ENCODE data around the gene N4BP2L1.
"Not testable (repeated sequence)": the region's sequence is repeated elsewhere in the genome, so short reads cannot be mapped to it uniquely, and the experiment has no call there.

Gene N4BP2L1

DNA sequence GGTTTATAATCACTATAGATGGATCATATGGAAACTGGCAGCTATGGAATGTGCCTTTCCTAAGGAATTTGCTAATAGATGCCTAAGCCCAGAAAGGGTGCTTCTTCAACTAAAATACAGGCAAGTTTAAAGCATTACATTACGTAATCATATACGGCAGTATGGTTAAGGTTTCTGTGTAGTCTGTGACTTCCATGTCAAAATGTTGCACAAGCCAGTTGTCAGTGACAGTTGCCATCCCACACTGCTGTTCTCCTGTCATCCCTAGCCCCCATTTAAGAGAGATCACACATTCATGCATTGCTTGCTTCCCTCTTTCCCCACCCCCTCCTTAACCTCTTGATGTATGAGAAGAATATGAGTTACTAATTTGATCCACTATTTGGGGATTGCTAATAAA, 65.4 kb downstream of the N4BP2L1 start:
- H3K79me2 ChIP-seq (ENCODE audit: insufficient read depth, low read length) = no peaks in the 10 kb centered on the region
- H3K4me3 ChIP-seq (ENCODE audit: insufficient read depth, low read length, poor library complexity, severe bottlenecking) = no peak overlapping the region
- no peak overlapping the region for H3K9ac ChIP-seq (ENCODE audit: low read length)
- TF ChIP-seq CTCF (IDR thresholded peaks at IDR 0.05; ENCODE audit: insufficient read depth, low read length, poor library complexity, severe bottlenecking) (no peak), EZH2phosphoT487 (conservative IDR thresholded peaks at IDR 0.05; ENCODE audit: low read length) (no peak)
- no peaks in the 10 kb centered on the region for H3K27me3 ChIP-seq (ENCODE audit: low read length)
- peaks cover 5% of the 10 kb centered on the region; the same call in 1 of the 2 replicates for H3F3A ChIP-seq (ENCODE audit: insufficient read depth)
- no peaks in the 10 kb centered on the region for H4K20me1 ChIP-seq (ENCODE audit: low read depth, low read length)
- H3K4me2 ChIP-seq (ENCODE audit: low read depth, low read length, poor library complexity, severe bottlenecking) = no peak overlapping the region
- no peaks in the 10 kb centered on the region for H3K9me3 ChIP-seq (ENCODE audit: insufficient read depth, low read length)
- no peaks in the 10 kb centered on the region for H3K9me2 ChIP-seq (replicated peaks; ENCODE audit: insufficient read depth, low read length)
- H3K36me3 ChIP-seq (ENCODE audit: low read length) = peaks cover 24% of the 10 kb centered on the region
- no peak overlapping the region for H2AFZ ChIP-seq (ENCODE audit: low read depth, low read length, severe bottlenecking)
- H3K27ac ChIP-seq (ENCODE audit: low read depth, low read length) = no peak overlapping the region

DNA sequence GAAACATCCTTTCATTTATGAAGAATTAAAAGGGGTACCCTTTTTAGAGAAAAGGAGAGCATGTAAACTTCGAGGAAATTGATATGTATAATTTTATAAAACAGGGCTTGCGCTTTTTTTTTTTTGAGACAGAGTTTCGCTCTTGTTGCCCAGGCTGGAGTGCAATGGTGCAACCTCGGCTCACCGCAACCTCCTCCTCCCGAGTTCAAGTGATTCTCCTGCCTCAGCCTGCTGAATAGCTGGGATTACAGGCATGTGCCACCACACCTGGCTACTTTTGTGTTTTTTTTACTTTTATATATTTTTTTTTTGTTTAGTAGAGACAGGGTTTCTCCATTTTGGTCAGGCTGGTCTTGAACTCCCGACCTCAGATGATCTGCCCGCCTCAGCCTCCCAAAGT, 72.0 kb downstream of the N4BP2L1 start:
- H3K79me2 ChIP-seq (ENCODE audit: insufficient read depth, low read length); H3K9ac ChIP-seq (ENCODE audit: low read length); H3K27ac ChIP-seq (ENCODE audit: low read depth, low read length); H3K9me2 ChIP-seq (replicated peaks; ENCODE audit: insufficient read depth, low read length); H2AFZ ChIP-seq (ENCODE audit: low read depth, low read length, severe bottlenecking); H4K20me1 ChIP-seq (ENCODE audit: low read depth, low read length); H3F3A ChIP-seq (ENCODE audit: insufficient read depth); H3K9me3 ChIP-seq (ENCODE audit: insufficient read depth, low read length); H3K4me2 ChIP-seq (ENCODE audit: low read depth, low read length, poor library complexity, severe bottlenecking); H3K27me3 ChIP-seq (ENCODE audit: low read length); H3K4me3 ChIP-seq (ENCODE audit: insufficient read depth, low read length, poor library complexity, severe bottlenecking): not testable (repeated sequence)
- H3K36me3 ChIP-seq (ENCODE audit: low read length) = peaks cover 31% of the 10 kb centered on the region

- Histone ChIP-seq H3K4me2 (ENCODE audit: low read depth, low read length, poor library complexity, severe bottlenecking) (no peak overlapping the region), H4K20me1 (ENCODE audit: low read depth, low read length) (no peaks in the 10 kb centered on the region), H3F3A (ENCODE audit: insufficient read depth) (0 out of 2 replicates have a peak, but pooled peaks cover 3% of the 10 kb centered on the region), H3K27me3 (ENCODE audit: low read length) (no peaks in the 10 kb centered on the region), H3K9ac (ENCODE audit: low read length) (no peak overlapping the region), H3K9me3 (ENCODE audit: insufficient read depth, low read length) (no peaks in the 10 kb centered on the region), H2AFZ (ENCODE audit: low read depth, low read length, severe bottlenecking) (no peak overlapping the region), H3K36me3 (ENCODE audit: low read length) (peaks cover 33% of the 10 kb centered on the region), H3K9me2 (replicated peaks; ENCODE audit: insufficient read depth, low read length) (no peaks in the 10 kb centered on the region), H3K4me3 (ENCODE audit: insufficient read depth, low read length, poor library complexity, severe bottlenecking) (no peak overlapping the region), H3K27ac (ENCODE audit: low read depth, low read length) (no peak overlapping the region), H3K79me2 (ENCODE audit: insufficient read depth, low read length) (no peaks in the 10 kb centered on the region)
- no peak for TF ChIP-seq CTCF (IDR thresholded peaks at IDR 0.05; ENCODE audit: insufficient read depth, low read length, poor library complexity, severe bottlenecking)
- TF ChIP-seq EZH2phosphoT487 (conservative IDR thresholded peaks at IDR 0.05; ENCODE audit: low read length) = no peak
Observed at GRCh38 chr13:32354040-32354439, 73.9 kb downstream of the N4BP2L1 start.

DNA sequence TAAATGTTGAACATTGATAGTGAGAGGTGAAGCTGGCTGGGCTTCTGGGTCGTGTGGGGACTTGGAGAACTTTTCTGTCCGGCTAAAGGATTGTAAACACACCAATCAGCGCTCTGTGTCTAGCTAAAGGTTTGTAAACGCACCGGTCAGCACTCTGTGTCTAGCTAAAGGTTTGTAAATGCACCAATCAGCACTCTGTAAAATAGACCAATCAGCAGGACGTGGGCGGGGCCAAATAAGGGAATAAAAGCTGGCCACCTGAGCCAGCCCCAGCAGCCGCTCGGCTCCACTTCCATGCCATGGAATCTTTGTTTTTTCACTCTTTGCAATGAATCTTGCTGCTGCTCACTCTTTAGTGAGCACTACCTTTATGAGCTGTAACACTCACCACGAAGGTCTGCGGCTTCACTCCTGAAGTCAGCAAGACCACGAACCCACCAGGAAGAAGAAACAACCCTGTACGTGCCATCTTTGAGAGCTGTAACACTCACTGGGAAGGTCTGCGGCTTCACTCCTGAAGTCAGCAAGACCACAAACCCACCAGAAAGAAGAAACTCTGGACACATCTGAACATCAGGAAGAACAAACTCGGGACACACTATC, 77.0 kb downstream of the N4BP2L1 start:
- H3K9me3 ChIP-seq (ENCODE audit: insufficient read depth, low read length); H3F3A ChIP-seq (ENCODE audit: insufficient read depth); H3K79me2 ChIP-seq (ENCODE audit: insufficient read depth, low read length); H3K27ac ChIP-seq (ENCODE audit: low read depth, low read length); H3K4me2 ChIP-seq (ENCODE audit: low read depth, low read length, poor library complexity, severe bottlenecking); H3K9ac ChIP-seq (ENCODE audit: low read length); H3K9me2 ChIP-seq (replicated peaks; ENCODE audit: insufficient read depth, low read length); H4K20me1 ChIP-seq (ENCODE audit: low read depth, low read length); H3K27me3 ChIP-seq (ENCODE audit: low read length); H2AFZ ChIP-seq (ENCODE audit: low read depth, low read length, severe bottlenecking); H3K4me3 ChIP-seq (ENCODE audit: insufficient read depth, low read length, poor library complexity, severe bottlenecking): not testable (repeated sequence)
- H3K36me3 ChIP-seq (ENCODE audit: low read length) = peaks cover 41% of the 10 kb centered on the region

All from SU-DHL-6 (cell line).